ENCODE results near the gene GBP2.

Gene GBP2

DNA sequence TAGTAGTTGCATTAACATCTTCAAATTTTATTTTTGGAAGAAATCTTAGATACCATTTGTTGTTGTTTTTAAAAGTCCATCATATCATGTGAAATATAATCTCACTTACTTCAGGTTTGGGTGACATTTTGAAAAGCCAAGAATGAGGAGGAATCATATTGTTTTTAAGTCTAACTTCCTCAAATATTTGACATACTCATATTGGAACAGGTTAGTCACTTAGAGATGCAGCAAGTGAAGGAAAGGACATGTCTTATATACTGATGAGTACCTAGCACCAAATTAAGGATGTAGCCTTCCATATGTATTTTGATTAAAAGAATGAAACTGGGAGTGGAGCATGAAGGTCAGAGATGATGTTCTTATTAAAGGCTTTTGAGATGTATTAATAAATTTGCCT is 23.9 kb downstream of the GBP2 start:
- no peaks in the 10 kb centered on the region for H3K27me3 ChIP-seq (replicated peaks)
- no peak for DNase-seq
- in situ Hi-C loops (cut with HindIII; ENCODE audit: low pct_ligation_motif_present, low sequenced_read_pairs), result no loop called here
- H3K4me3 ChIP-seq (ENCODE audit: low read depth, low read length), result no peak overlapping the region
- no peak for TF ChIP-seq CTCF (IDR thresholded peaks at IDR 0.05; ENCODE audit: low read depth, low read length, missing control alignments)
- no peak overlapping the region for H3K27ac ChIP-seq
- H3K36me3 ChIP-seq (replicated peaks), result no peaks in the 10 kb centered on the region

DNA sequence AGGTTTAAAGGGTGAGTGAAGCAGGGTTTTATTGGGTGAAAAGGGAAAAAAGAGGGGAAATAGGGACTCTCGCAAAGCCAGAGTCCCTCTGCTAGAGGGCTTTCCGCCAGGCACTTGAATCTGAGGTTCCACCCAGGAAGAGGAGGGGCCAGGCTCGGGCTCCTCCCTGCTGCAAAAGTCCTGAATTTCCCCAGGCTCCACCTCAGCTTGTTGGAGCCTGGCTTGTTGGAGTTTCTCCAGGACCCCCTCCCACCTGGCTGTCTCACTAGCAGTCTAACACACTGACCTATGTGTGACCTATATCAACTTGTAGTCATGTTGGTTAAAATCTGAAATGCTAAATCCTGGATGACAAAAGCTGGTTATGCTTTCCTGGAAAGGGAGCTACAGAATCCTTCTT is 25.5 kb downstream of the GBP2 start:
- no peak for DNase-seq
- no peak for TF ChIP-seq CTCF (IDR thresholded peaks at IDR 0.05; ENCODE audit: low read depth, low read length, missing control alignments)
- in situ Hi-C loops (cut with HindIII; ENCODE audit: low pct_ligation_motif_present, low sequenced_read_pairs), result no loop called here
- Histone ChIP-seq H3K27ac (no peak overlapping the region), H3K4me3 (ENCODE audit: low read depth, low read length) (no peak overlapping the region), H3K27me3 (replicated peaks) (no peaks in the 10 kb centered on the region), H3K36me3 (replicated peaks) (no peaks in the 10 kb centered on the region)

- no peaks in the 10 kb centered on the region for H3K27me3 ChIP-seq (replicated peaks)
- no peak overlapping the region for H3K4me3 ChIP-seq (ENCODE audit: low read depth, low read length)
- no peak for TF ChIP-seq CTCF (IDR thresholded peaks at IDR 0.05; ENCODE audit: low read depth, low read length, missing control alignments)
- H3K36me3 ChIP-seq (replicated peaks), result no peaks in the 10 kb centered on the region
- DNase-seq, result no peak
- in situ Hi-C loops (cut with HindIII; ENCODE audit: low pct_ligation_motif_present, low sequenced_read_pairs), result no loop called here
- H3K27ac ChIP-seq, result no peak overlapping the region
Measured at GRCh38 chr1:89098857-89099256, 27.1 kb downstream of the GBP2 start.

DNA sequence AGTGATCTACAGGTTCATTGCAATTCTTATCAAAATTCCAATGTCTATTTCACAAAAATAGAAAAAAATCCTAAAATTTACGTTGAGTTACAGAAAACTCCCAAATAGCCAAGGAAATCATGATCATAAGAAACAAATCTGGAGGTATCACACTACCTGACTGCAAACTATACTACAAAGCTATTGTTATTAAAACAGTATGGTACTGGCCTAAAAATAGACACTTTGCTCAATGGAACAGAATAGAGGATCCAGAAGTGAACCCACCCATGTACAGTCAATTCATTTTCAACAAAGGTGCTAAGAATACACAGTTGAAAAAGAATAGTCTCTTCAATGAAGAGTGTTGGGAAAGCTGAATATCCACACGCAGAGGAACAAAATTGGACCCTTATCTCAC is 30.2 kb downstream of the GBP2 start:
- in situ Hi-C loops (cut with HindIII; ENCODE audit: low pct_ligation_motif_present, low sequenced_read_pairs), result no loop called here
- Histone ChIP-seq H3K36me3 (replicated peaks) (no peaks in the 10 kb centered on the region), H3K4me3 (ENCODE audit: low read depth, low read length) (no peak overlapping the region), H3K27me3 (replicated peaks) (no peaks in the 10 kb centered on the region), H3K27ac (no peak overlapping the region)
- DNase-seq, result no peak
- no peak for TF ChIP-seq CTCF (IDR thresholded peaks at IDR 0.05; ENCODE audit: low read depth, low read length, missing control alignments)

DNA sequence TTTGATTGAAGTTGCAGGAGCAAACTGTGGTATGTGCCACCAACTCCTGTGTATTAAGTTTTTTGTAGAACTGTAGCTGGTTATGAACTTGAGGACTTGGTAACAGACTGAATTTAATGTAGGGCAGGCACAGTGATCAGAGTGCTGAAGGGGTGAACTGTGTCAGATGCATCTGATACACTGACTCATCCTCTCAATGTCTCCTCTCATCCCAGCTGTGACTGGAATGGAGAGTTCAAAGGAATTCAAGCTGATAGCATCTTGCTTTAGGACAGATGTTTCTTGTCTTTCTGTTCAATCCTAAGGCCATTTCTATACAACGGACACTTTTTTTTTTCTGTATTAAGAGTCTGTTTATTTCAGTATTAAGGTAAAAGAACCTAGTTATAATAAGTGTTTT is 36.0 kb downstream of the GBP2 start:
- no peak for TF ChIP-seq CTCF (IDR thresholded peaks at IDR 0.05; ENCODE audit: low read depth, low read length, missing control alignments)
- Histone ChIP-seq H3K36me3 (replicated peaks) (no peaks in the 10 kb centered on the region), H3K4me3 (ENCODE audit: low read depth, low read length) (no peak overlapping the region), H3K27ac (no peak overlapping the region), H3K27me3 (replicated peaks) (no peaks in the 10 kb centered on the region)
- in situ Hi-C loops (cut with HindIII; ENCODE audit: low pct_ligation_motif_present, low sequenced_read_pairs), result no loop called here
- no peak for DNase-seq

DNA sequence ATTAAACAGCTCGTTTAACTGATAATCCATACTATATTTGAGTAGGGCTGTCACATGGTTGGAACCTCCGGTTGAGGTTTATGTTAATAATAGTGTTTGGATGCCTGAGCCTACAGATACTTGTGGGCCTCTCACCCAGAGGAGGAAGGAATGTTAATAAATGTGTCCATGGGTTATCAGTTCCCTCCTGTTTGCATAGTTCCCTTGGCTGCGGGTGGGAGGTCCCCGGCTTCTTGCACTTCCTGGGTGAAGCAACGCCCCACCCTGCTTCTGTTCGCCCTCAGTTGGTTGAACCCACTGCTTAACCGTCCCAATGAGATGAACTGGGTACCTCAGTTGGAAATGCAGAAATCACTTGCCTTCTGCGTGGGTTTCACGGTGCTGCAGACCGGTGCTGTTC is 37.3 kb downstream of the GBP2 start:
- H3K36me3 ChIP-seq (replicated peaks), result no peaks in the 10 kb centered on the region
- no peak overlapping the region for H3K4me3 ChIP-seq (ENCODE audit: low read depth, low read length)
- H3K27me3 ChIP-seq (replicated peaks), result no peaks in the 10 kb centered on the region
- H3K27ac ChIP-seq, result no peak overlapping the region
- in situ Hi-C loops (cut with HindIII; ENCODE audit: low pct_ligation_motif_present, low sequenced_read_pairs), result no loop called here
- TF ChIP-seq CTCF (IDR thresholded peaks at IDR 0.05; ENCODE audit: low read depth, low read length, missing control alignments), result no peak
- DNase-seq, result no peak
